ENCODE results near the gene ADRA2C.

The ADRA2C gene

GRCh38 chr4:3803475-3803847, 37.3 kb downstream of the ADRA2C start:
- ChIA-PET CTCF (no interaction called here), POLR2A (no interaction called here)
- no peak for DNase-seq (ENCODE audit: extremely low spot score)
- TF ChIP-seq CTBP1 (IDR thresholded peaks at IDR 0.05; ENCODE audit: borderline replicate concordance) (no peak), ZNF384 (IDR thresholded peaks at IDR 0.05) (no peak), SUZ12 (IDR thresholded peaks at IDR 0.05) (no peak), LEF1 (IDR thresholded peaks at IDR 0.05; ENCODE audit: borderline replicate concordance) (no peak), L3MBTL2 (conservative IDR thresholded peaks at IDR 0.05) (no peak)

- ChIA-PET CTCF (no interaction called here), POLR2A (no interaction called here)
- no peak for DNase-seq (ENCODE audit: extremely low spot score)
- TF ChIP-seq HDGF (IDR thresholded peaks at IDR 0.05; ENCODE audit: borderline replicate concordance) (no peak), ELF4 (IDR thresholded peaks at IDR 0.05) (no peak), CTBP1 (IDR thresholded peaks at IDR 0.05; ENCODE audit: borderline replicate concordance) (no peak), NFRKB (IDR thresholded peaks at IDR 0.05) (no peak), SP1 (IDR thresholded peaks at IDR 0.05) (no peak), FOXA1 (IDR thresholded peaks at IDR 0.05) (no peak), FOXK2 (IDR thresholded peaks at IDR 0.05) (no peak), PKNOX1 (IDR thresholded peaks at IDR 0.05) (no peak), L3MBTL2 (conservative IDR thresholded peaks at IDR 0.05) (no peak), ZNF384 (IDR thresholded peaks at IDR 0.05) (no peak)
These were observed 37.8 kb downstream of the ADRA2C start for GRCh38 chr4:3803946-3804345.

GRCh38 chr4:3805026-3805425, 38.8 kb downstream of the ADRA2C start:
- DNase-seq (ENCODE audit: extremely low spot score), result no peak
- ChIA-PET CTCF (interaction anchor here (0.6 kb wide), 1 partner anchor 17 kb away, joined by 3 read pairs; no protein-coding TSS in a partner anchor), POLR2A (no interaction called here)
- TF ChIP-seq SP1 (IDR thresholded peaks at IDR 0.05), result no peak
- TF ChIP-seq ARNT (IDR thresholded peaks at IDR 0.05), result no peak

GRCh38 chr4:3805731-3806130, 39.5 kb downstream of the ADRA2C start:
- TF ChIP-seq LEF1 (IDR thresholded peaks at IDR 0.05; ENCODE audit: borderline replicate concordance) (no peak), HDGF (IDR thresholded peaks at IDR 0.05; ENCODE audit: borderline replicate concordance) (no peak), FOXM1 (IDR thresholded peaks at IDR 0.05; ENCODE audit: borderline replicate concordance) (no peak), SP1 (IDR thresholded peaks at IDR 0.05) (no peak), FOXK2 (IDR thresholded peaks at IDR 0.05) (no peak), ARNT (IDR thresholded peaks at IDR 0.05) (no peak), PKNOX1 (IDR thresholded peaks at IDR 0.05) (no peak), ZNF384 (IDR thresholded peaks at IDR 0.05) (no peak), L3MBTL2 (conservative IDR thresholded peaks at IDR 0.05) (no peak), FOXA1 (IDR thresholded peaks at IDR 0.05) (no peak), BHLHE40 (IDR thresholded peaks at IDR 0.05; ENCODE audit: borderline replicate concordance) (no peak), ELF4 (IDR thresholded peaks at IDR 0.05) (no peak), SUZ12 (IDR thresholded peaks at IDR 0.05) (no peak), NFRKB (IDR thresholded peaks at IDR 0.05) (no peak), CTBP1 (IDR thresholded peaks at IDR 0.05; ENCODE audit: borderline replicate concordance) (no peak), TARDBP (IDR thresholded peaks at IDR 0.05) (no peak)
- DNase-seq (ENCODE audit: extremely low spot score), result no peak
- POLR2A ChIA-PET, result no interaction called here
- CTCF ChIA-PET, result no interaction called here

GRCh38 chr4:3807311-3807710, 41.1 kb downstream of the ADRA2C start:
- TF ChIP-seq FOXK2 (IDR thresholded peaks at IDR 0.05) (no peak), BHLHE40 (IDR thresholded peaks at IDR 0.05; ENCODE audit: borderline replicate concordance) (no peak), SP1 (IDR thresholded peaks at IDR 0.05) (no peak), ARNT (IDR thresholded peaks at IDR 0.05) (no peak), LEF1 (IDR thresholded peaks at IDR 0.05; ENCODE audit: borderline replicate concordance) (no peak), FOXA1 (IDR thresholded peaks at IDR 0.05) (no peak), ZNF384 (IDR thresholded peaks at IDR 0.05) (no peak), CTBP1 (IDR thresholded peaks at IDR 0.05; ENCODE audit: borderline replicate concordance) (no peak), FOXM1 (IDR thresholded peaks at IDR 0.05; ENCODE audit: borderline replicate concordance) (no peak), HDGF (IDR thresholded peaks at IDR 0.05; ENCODE audit: borderline replicate concordance) (no peak), SUZ12 (IDR thresholded peaks at IDR 0.05) (no peak), TARDBP (IDR thresholded peaks at IDR 0.05) (no peak), PKNOX1 (IDR thresholded peaks at IDR 0.05) (no peak), NFRKB (IDR thresholded peaks at IDR 0.05) (no peak), L3MBTL2 (conservative IDR thresholded peaks at IDR 0.05) (no peak), ELF4 (IDR thresholded peaks at IDR 0.05) (no peak)
- ChIA-PET POLR2A (no interaction called here), CTCF (no interaction called here)
- DNase-seq (ENCODE audit: extremely low spot score), result no peak

- ChIA-PET POLR2A (no interaction called here), CTCF (no interaction called here)
- DNase-seq (ENCODE audit: extremely low spot score), result no peak
- TF ChIP-seq FOXM1 (IDR thresholded peaks at IDR 0.05; ENCODE audit: borderline replicate concordance), result no peak
- TF ChIP-seq HDGF (IDR thresholded peaks at IDR 0.05; ENCODE audit: borderline replicate concordance), result no peak
- TF ChIP-seq FOXA1 (IDR thresholded peaks at IDR 0.05), result no peak
- TF ChIP-seq SP1 (IDR thresholded peaks at IDR 0.05), result no peak
- TF ChIP-seq ZNF384 (IDR thresholded peaks at IDR 0.05), result no peak
- TF ChIP-seq NFRKB (IDR thresholded peaks at IDR 0.05), result no peak
- TF ChIP-seq FOXK2 (IDR thresholded peaks at IDR 0.05), result no peak
- TF ChIP-seq ELF4 (IDR thresholded peaks at IDR 0.05), result no peak
- TF ChIP-seq TARDBP (IDR thresholded peaks at IDR 0.05), result no peak
- no peak for TF ChIP-seq CTBP1 (IDR thresholded peaks at IDR 0.05; ENCODE audit: borderline replicate concordance)
- TF ChIP-seq LEF1 (IDR thresholded peaks at IDR 0.05; ENCODE audit: borderline replicate concordance), result no peak
These were observed 41.8 kb downstream of the ADRA2C start for GRCh38 chr4:3807822-3808496.
